ENCODE data around the gene ACOT13.
"Not testable (repeated sequence)": the region's sequence is repeated elsewhere in the genome, so short reads cannot be mapped to it uniquely, and the experiment has no call there.

The ACOT13 gene

DNA sequence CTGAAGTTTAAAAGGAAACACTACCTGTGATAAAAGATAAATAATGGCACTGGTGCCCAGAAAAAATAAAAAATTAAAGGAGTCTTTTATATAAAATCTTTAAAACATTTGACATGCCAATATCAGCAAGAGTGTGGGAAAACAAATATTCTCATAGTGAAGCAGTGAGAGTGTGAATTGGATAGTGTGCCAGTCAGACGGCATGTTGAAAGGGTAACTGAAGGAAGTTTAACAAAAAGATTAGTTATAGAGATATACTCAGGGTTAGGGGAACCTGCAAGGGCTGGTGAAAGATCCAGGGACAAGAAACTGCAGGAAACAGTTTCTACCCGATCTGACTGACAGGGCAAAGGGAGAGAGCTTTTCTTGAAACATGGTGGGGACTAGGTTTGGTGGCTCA is 85.6 kb downstream of the ACOT13 start:
- Histone ChIP-seq H3K79me2 (ENCODE audit: control insufficient read depth, insufficient read depth, low read length, poor library complexity) (no peaks in the 10 kb centered on the region), H2AK5ac (ENCODE audit: low read length) (no peak overlapping the region), H3K27ac (ENCODE audit: low read depth, low read length) (no peak overlapping the region), H2AFZ (ENCODE audit: insufficient read depth, low read length, poor library complexity) (no peak overlapping the region), H3K4me3 (ENCODE audit: low read depth, low read length) (no peak overlapping the region), H3K4me1 (ENCODE audit: control insufficient read depth in 1 of 2, insufficient read depth in 2 of 2, low read length in 2 of 2) (no peaks in the 10 kb centered on the region), H3K18ac (ENCODE audit: low read length) (no peak overlapping the region), H3K27me3 (ENCODE audit: insufficient read depth, low read length) (no peaks in the 10 kb centered on the region), H3K4me2 (ENCODE audit: low read length) (no peak overlapping the region), H2BK120ac (ENCODE audit: insufficient read depth, low read length, poor library complexity) (no peak overlapping the region), H3K79me1 (ENCODE audit: low read length) (no peaks in the 10 kb centered on the region), H3K23ac (ENCODE audit: low read length) (no peak overlapping the region), H3K9me3 (ENCODE audit: insufficient read depth, low read depth, low read length) (no peaks in the 10 kb centered on the region), H3K14ac (ENCODE audit: low read length) (no peak overlapping the region), H4K8ac (ENCODE audit: low read depth, low read length) (no peak overlapping the region), H2BK12ac (ENCODE audit: low read length) (no peak overlapping the region), H4K91ac (ENCODE audit: low read depth, low read length) (no peak overlapping the region), H2BK5ac (ENCODE audit: low read depth, low read length, poor library complexity) (no peak overlapping the region), H3K9ac (ENCODE audit: low read length) (no peak overlapping the region), H3K36me3 (ENCODE audit: control insufficient read depth in 1 of 2, insufficient read depth in 2 of 2, low read length in 2 of 2) (no peaks in the 10 kb centered on the region), H3K4ac (ENCODE audit: low read depth, low read length) (no peak overlapping the region), H4K12ac (ENCODE audit: low read depth, low read length) (no peak overlapping the region)
- no peak for DNase-seq
- WGBS (ENCODE audit: extremely low coverage, insufficient coverage, insufficient read length), result no CpG with 5 or more reads among the region's 2 CpGs

DNA sequence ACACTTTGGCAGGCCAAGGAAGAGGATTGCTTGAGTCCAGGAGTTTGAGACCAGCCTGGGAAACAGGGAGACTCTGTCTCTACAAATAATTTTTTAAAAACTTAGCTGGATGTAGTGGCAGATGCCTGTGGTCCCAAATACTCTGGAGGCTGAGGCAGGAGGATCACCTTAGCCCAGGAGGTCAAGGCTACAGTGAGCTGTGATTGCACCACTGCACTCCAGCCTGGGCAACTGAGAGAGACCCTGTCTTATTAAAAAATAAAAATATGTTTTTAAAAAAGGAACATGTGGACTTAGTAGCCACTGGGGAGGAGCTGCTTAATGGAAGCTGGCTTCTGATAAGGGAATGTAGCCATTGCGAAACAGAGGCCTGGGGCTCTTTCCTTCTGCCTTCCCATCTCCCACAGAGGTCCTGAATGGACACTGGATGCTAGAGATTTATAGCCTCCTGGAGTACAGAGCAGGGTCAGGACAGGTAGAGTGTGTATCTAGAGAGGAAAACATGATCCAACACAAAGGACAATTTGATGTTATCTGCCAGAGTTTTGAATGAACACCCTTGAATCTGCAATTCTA is 86.1 kb downstream of the ACOT13 start:
- Histone ChIP-seq H4K8ac (ENCODE audit: low read depth, low read length) (no peak overlapping the region), H3K4me3 (ENCODE audit: low read depth, low read length) (no peak overlapping the region), H3K9me3 (ENCODE audit: insufficient read depth, low read depth, low read length) (no peaks in the 10 kb centered on the region), H3K27ac (ENCODE audit: low read depth, low read length) (no peak overlapping the region), H3K27me3 (ENCODE audit: insufficient read depth, low read length) (no peaks in the 10 kb centered on the region), H3K23ac (ENCODE audit: low read length) (no peak overlapping the region), H3K4me1 (ENCODE audit: control insufficient read depth in 1 of 2, insufficient read depth in 2 of 2, low read length in 2 of 2) (no peaks in the 10 kb centered on the region), H3K79me1 (ENCODE audit: low read length) (no peaks in the 10 kb centered on the region), H4K91ac (ENCODE audit: low read depth, low read length) (no peak overlapping the region), H3K18ac (ENCODE audit: low read length) (no peak overlapping the region), H3K4me2 (ENCODE audit: low read length) (no peak overlapping the region), H3K36me3 (ENCODE audit: control insufficient read depth in 1 of 2, insufficient read depth in 2 of 2, low read length in 2 of 2) (no peaks in the 10 kb centered on the region), H2AFZ (ENCODE audit: insufficient read depth, low read length, poor library complexity) (no peak overlapping the region), H2AK5ac (ENCODE audit: low read length) (no peak overlapping the region), H3K79me2 (ENCODE audit: control insufficient read depth, insufficient read depth, low read length, poor library complexity) (no peaks in the 10 kb centered on the region), H3K9ac (ENCODE audit: low read length) (no peak overlapping the region), H3K4ac (ENCODE audit: low read depth, low read length) (no peak overlapping the region), H2BK120ac (ENCODE audit: insufficient read depth, low read length, poor library complexity) (no peak overlapping the region), H2BK12ac (ENCODE audit: low read length) (no peak overlapping the region), H3K14ac (ENCODE audit: low read length) (no peak overlapping the region), H4K12ac (ENCODE audit: low read depth, low read length) (no peak overlapping the region), H2BK5ac (ENCODE audit: low read depth, low read length, poor library complexity) (no peak overlapping the region)
- peak; percentile 48 to 69 for DNase-seq
- no CpG with 5 or more reads among the region's 1 CpG for WGBS (ENCODE audit: extremely low coverage, insufficient coverage, insufficient read length)

GRCh38 chr6:24753545-24753944 is 86.7 kb downstream of the ACOT13 start:
- Histone ChIP-seq H3K9me3 (ENCODE audit: insufficient read depth, low read depth, low read length) (no peaks in the 10 kb centered on the region), H3K79me1 (ENCODE audit: low read length) (no peaks in the 10 kb centered on the region), H2AFZ (ENCODE audit: insufficient read depth, low read length, poor library complexity) (no peak overlapping the region), H2BK12ac (ENCODE audit: low read length) (no peak overlapping the region), H4K12ac (ENCODE audit: low read depth, low read length) (no peak overlapping the region), H2BK5ac (ENCODE audit: low read depth, low read length, poor library complexity) (no peak overlapping the region), H3K23ac (ENCODE audit: low read length) (no peak overlapping the region), H4K91ac (ENCODE audit: low read depth, low read length) (no peak overlapping the region), H3K4ac (ENCODE audit: low read depth, low read length) (no peak overlapping the region), H3K18ac (ENCODE audit: low read length) (no peak overlapping the region), H3K14ac (ENCODE audit: low read length) (no peak overlapping the region), H3K4me1 (ENCODE audit: control insufficient read depth in 1 of 2, insufficient read depth in 2 of 2, low read length in 2 of 2) (no peaks in the 10 kb centered on the region), H3K27me3 (ENCODE audit: insufficient read depth, low read length) (no peaks in the 10 kb centered on the region), H2BK120ac (ENCODE audit: insufficient read depth, low read length, poor library complexity) (no peak overlapping the region), H3K36me3 (ENCODE audit: control insufficient read depth in 1 of 2, insufficient read depth in 2 of 2, low read length in 2 of 2) (no peaks in the 10 kb centered on the region), H3K27ac (ENCODE audit: low read depth, low read length) (no peak overlapping the region), H2AK5ac (ENCODE audit: low read length) (no peak overlapping the region), H3K4me3 (ENCODE audit: low read depth, low read length) (no peak overlapping the region), H3K4me2 (ENCODE audit: low read length) (no peak overlapping the region), H3K79me2 (ENCODE audit: control insufficient read depth, insufficient read depth, low read length, poor library complexity) (no peaks in the 10 kb centered on the region), H4K8ac (ENCODE audit: low read depth, low read length) (no peak overlapping the region), H3K9ac (ENCODE audit: low read length) (no peak overlapping the region)
- no peak for DNase-seq
- no CpG with 5 or more reads among the region's 2 CpGs for WGBS (ENCODE audit: extremely low coverage, insufficient coverage, insufficient read length)

GRCh38 chr6:24754378-24754777 is 87.5 kb downstream of the ACOT13 start:
- H3K4ac ChIP-seq (ENCODE audit: low read depth, low read length); H3K79me1 ChIP-seq (ENCODE audit: low read length); H2BK120ac ChIP-seq (ENCODE audit: insufficient read depth, low read length, poor library complexity); H2AFZ ChIP-seq (ENCODE audit: insufficient read depth, low read length, poor library complexity); H3K4me1 ChIP-seq (ENCODE audit: control insufficient read depth in 1 of 2, insufficient read depth in 2 of 2, low read length in 2 of 2); H3K9me3 ChIP-seq (ENCODE audit: insufficient read depth, low read depth, low read length); H3K4me2 ChIP-seq (ENCODE audit: low read length); H3K36me3 ChIP-seq (ENCODE audit: control insufficient read depth in 1 of 2, insufficient read depth in 2 of 2, low read length in 2 of 2); H3K79me2 ChIP-seq (ENCODE audit: control insufficient read depth, insufficient read depth, low read length, poor library complexity); DNase-seq; H3K23ac ChIP-seq (ENCODE audit: low read length); H3K18ac ChIP-seq (ENCODE audit: low read length); H2AK5ac ChIP-seq (ENCODE audit: low read length); H2BK12ac ChIP-seq (ENCODE audit: low read length); H3K14ac ChIP-seq (ENCODE audit: low read length); H4K91ac ChIP-seq (ENCODE audit: low read depth, low read length); H3K27me3 ChIP-seq (ENCODE audit: insufficient read depth, low read length); H3K27ac ChIP-seq (ENCODE audit: low read depth, low read length); H3K9ac ChIP-seq (ENCODE audit: low read length); H2BK5ac ChIP-seq (ENCODE audit: low read depth, low read length, poor library complexity); H4K8ac ChIP-seq (ENCODE audit: low read depth, low read length); H3K4me3 ChIP-seq (ENCODE audit: low read depth, low read length); H4K12ac ChIP-seq (ENCODE audit: low read depth, low read length): not testable (repeated sequence)
- WGBS (ENCODE audit: extremely low coverage, insufficient coverage, insufficient read length), result no CpG with 5 or more reads among the region's 4 CpGs

Data from trophoblast cell (in vitro differentiated cells and primary cell).